Esophagus muscularis mucosa (tissue), 4 donors: Measurements from ENCODE around the gene CTSG. TPM values are rescaled to one million over a fixed set of nuclear protein-coding genes. Genes with fewer than 3 reads are reported as not detected.
"Not testable (repeated sequence)": the region's sequence is repeated elsewhere in the genome, so short reads cannot be mapped to it uniquely, and the experiment has no call there.

ENCODE experiments used
- DNase-seq: peaks from one replicate; pipeline ENCODE4 v3.0.0-alpha.2; 2017; ENCODE audit errors: extremely low spot score
- H3K27ac ChIP-seq, 4 donors: fragments of 200-600 bp; sonication (generic); replicated peaks in 1 of 4; 1 replicate in 3 of 4; 2 replicates in 1 of 4; pipeline ENCODE4 v1.5.1; 2016 to 2019; ENCODE audit warnings: mild to moderate bottlenecking in 1 of 4
- H3K27me3 ChIP-seq, 4 donors: fragments of 200-600 bp; sonication (generic); one replicate each; pipeline versions ENCODE4 v1.5.1 to v1.6.0; 2016 to 2019
- H3K36me3 ChIP-seq, 4 donors: fragments of 200-600 bp; sonication (generic); one replicate each; pipeline ENCODE4 v1.5.1; 2016 to 2019
- H3K4me1 ChIP-seq, 4 donors: fragments of 200-600 bp; sonication (generic); one replicate each; pipeline ENCODE4 v1.5.1; 2016 to 2019
- H3K4me3 ChIP-seq, 4 donors: fragments of 200-600 bp; sonication (generic); 1 replicate in 2 of 4; 2 replicates in 2 of 4; pipeline ENCODE4 v1.5.1; 2016 to 2019; ENCODE audit warnings: mild to moderate bottlenecking in 4 of 4, moderate library complexity in 1 of 4
- H3K9me3 ChIP-seq, 4 donors: fragments of 200-600 bp; sonication (generic); 1 replicate in 3 of 4; 2 replicates in 1 of 4; pipeline ENCODE4 v1.5.1; 2016 to 2019
- EP300 ChIP-seq: sonication (generic); formaldehyde crosslinking; IDR thresholded peaks from one replicate; pipeline ENCODE4 v1.6.1; 2017; ENCODE audit warnings: antibody characterized with exemption
- POLR2A ChIP-seq: fragments of 450-650 bp; IDR thresholded peaks from one replicate; pipeline ENCODE4 v1.6.1; 2017; ENCODE audit warnings: antibody characterized with exemption, moderate library complexity, mild to moderate bottlenecking, low read depth
- POLR2AphosphoS5 ChIP-seq, 2 donors: sonication (generic); formaldehyde crosslinking; IDR thresholded peaks; one replicate each; pipeline ENCODE4 v1.6.1; 2017; ENCODE audit warnings: antibody characterized with exemption in 2 of 2
- WGBS: methylation state at CpG from one replicate; pipeline ENCODE4 v1.1.5; 2018; 5-methylcytosine and 5-hydroxymethylcytosine counted together
- intact Hi-C: fragments of 100-400 bp; cut with DNase I; formaldehyde crosslinking; loops from one replicate; pipeline ENCODE4 v1.15.1; 2023
- total RNA-seq, 4 donors: library from RNA; depleted of rRNA; stranded (reverse); fragments of >200 nt; gene quantifications; one replicate each; pipeline versions ENCODE4 v1.1.0 to v1.2.1, GENCODE V29; 2016
- TF ChIP-seq, protein P1 (sequence below), 3 experiments: fragments of 200-600 bp in 2 of 3; fragments of 450-650 bp in 1 of 3; sonication (generic) in 2 of 3; IDR thresholded peaks; one replicate each; pipeline ENCODE4 v1.5.1; 2017 to 2019; ENCODE audit warnings: antibody characterized with exemption in 3 of 3, mild to moderate bottlenecking in 2 of 3, moderate library complexity in 1 of 3

CTSG gene
- total RNA-seq, 4 donors from 2014 or later = 2.1 to 29.8 (median 7.5) TPM

- intact Hi-C loops = no loop called here
- Histone ChIP-seq H3K27ac (no peak overlapping the region), H3K36me3 (no peaks in the 10 kb centered on the region), H3K4me3 (no peak overlapping the region), H3K27me3 (no peaks in the 10 kb centered on the region), H3K4me1 (no peaks in the 10 kb centered on the region), H3K9me3 (peaks cover 0 to 36% (median 13%) of the 10 kb centered on the region in 4 donors)
- no peak for DNase-seq
- TF ChIP-seq, protein P1, sequence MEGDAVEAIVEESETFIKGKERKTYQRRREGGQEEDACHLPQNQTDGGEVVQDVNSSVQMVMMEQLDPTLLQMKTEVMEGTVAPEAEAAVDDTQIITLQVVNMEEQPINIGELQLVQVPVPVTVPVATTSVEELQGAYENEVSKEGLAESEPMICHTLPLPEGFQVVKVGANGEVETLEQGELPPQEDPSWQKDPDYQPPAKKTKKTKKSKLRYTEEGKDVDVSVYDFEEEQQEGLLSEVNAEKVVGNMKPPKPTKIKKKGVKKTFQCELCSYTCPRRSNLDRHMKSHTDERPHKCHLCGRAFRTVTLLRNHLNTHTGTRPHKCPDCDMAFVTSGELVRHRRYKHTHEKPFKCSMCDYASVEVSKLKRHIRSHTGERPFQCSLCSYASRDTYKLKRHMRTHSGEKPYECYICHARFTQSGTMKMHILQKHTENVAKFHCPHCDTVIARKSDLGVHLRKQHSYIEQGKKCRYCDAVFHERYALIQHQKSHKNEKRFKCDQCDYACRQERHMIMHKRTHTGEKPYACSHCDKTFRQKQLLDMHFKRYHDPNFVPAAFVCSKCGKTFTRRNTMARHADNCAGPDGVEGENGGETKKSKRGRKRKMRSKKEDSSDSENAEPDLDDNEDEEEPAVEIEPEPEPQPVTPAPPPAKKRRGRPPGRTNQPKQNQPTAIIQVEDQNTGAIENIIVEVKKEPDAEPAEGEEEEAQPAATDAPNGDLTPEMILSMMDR (IDR thresholded peaks at IDR 0.05) = no peak
- no peak for TF ChIP-seq POLR2AphosphoS5 (IDR thresholded peaks at IDR 0.05)
- no peak for TF ChIP-seq EP300
- no peak for TF ChIP-seq POLR2A
Measured at GRCh38 chr14:24597403-24597802, 21.4 kb upstream of the CTSG start.

DNA sequence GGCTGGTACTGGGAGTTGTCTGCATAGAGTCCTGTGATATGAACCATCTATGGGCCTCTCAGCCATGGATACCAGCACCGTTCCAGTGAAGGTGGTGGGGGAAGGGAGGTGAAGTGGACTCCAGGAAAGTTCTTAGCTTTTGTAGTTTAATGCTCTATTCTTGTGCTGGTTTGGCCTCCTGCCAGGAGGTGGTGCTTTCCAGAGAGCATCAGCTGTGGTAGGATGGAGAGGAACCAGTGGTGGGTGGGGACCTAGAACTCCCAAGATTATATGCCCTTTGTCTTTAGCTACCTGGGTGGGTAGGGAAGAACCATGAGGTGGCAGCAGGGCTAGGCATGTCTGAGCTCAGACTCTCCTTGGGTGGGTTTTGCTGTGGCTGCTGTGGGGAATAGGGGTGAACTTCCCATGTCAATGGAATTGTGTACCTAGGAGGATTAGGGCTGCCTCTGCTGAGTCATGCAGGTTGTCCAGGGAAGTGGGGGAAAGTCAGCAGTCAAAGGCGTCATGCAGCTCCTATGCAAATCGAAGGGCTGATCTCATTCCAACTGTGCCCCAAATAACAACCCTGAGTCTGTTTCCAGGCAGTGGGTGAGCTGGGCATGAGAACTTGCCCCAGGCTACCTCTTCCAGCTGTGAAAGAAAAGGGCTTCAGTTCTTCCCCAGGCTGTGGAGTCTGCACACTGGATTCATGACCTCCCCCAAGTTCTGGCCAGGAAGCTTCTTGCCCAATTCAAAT, 19.2 kb upstream of the CTSG start:
- H3K36me3 ChIP-seq = no peaks in the 10 kb centered on the region
- no peaks in the 10 kb centered on the region for H3K27me3 ChIP-seq
- intact Hi-C loops = no loop called here
- H3K4me3 ChIP-seq = no peak overlapping the region
- no peaks in the 10 kb centered on the region for H3K4me1 ChIP-seq
- peaks cover 0 to 36% (median 13%) of the 10 kb centered on the region in 4 donors for H3K9me3 ChIP-seq
- H3K27ac ChIP-seq = no peak overlapping the region
- 66% methylated on average over 3 of the region's 3 CpGs for WGBS
- DNase-seq = no peak
- TF ChIP-seq POLR2A (no peak), POLR2AphosphoS5 (IDR thresholded peaks at IDR 0.05) (no peak), EP300 (no peak)
- TF ChIP-seq, protein P1 (IDR thresholded peaks at IDR 0.05) = no peak

- H3K4me1 ChIP-seq, H3K27me3 ChIP-seq, H3K36me3 ChIP-seq, intact Hi-C loops, DNase-seq, H3K27ac ChIP-seq, H3K4me3 ChIP-seq: not testable (repeated sequence)
- peaks cover 0 to 41% (median 24%) of the 10 kb centered on the region in 4 donors for H3K9me3 ChIP-seq
- WGBS = 70% methylated on average over 2 of the region's 2 CpGs
Measured at GRCh38 chr14:24591004-24591403, 15.0 kb upstream of the CTSG start.

DNA sequence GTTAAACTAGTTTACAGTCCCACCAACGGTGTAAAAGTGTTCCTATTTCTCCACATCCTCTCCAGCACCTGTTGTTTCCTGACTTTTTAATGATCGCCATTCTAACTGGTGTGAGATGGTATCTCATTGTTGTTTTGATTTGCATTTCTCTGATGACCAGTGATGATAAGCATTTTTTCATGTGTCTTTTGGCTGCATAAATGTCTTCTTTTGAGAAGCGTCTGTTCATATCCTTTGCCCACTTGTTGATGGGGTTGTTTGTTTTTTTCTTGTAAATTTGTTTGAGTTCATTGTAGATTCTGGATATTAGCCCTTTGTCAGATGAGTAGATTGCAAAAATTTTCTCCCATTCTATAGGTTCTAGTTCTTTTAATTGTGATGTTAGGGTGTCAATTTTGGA, 8.4 kb upstream of the CTSG start:
- intact Hi-C loops, H3K4me1 ChIP-seq, DNase-seq, H3K27ac ChIP-seq, H3K36me3 ChIP-seq, H3K4me3 ChIP-seq, H3K27me3 ChIP-seq: not testable (repeated sequence)
- 89% methylated on average over 3 of the region's 3 CpGs for WGBS
- peaks cover 0 to 24% (median 22%) of the 10 kb centered on the region in 4 donors for H3K9me3 ChIP-seq

DNA sequence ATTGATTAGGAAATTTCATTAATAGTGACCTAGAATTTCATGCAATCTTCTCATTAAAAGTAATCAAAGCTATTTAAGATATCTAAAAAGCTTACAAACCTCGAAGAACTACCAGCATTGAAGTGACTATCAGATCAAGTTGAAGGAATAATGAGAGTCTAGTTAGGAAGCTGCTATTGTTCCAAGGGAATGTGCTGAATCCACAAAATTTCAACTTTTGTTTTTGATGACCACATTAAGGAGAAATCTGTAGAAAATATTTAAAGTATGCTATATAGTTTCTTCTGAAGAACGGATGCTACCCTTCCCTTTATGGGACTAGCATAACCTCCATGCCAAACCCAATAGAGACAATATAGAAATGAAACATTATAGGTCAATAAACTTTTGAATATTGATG, 2.5 kb upstream of the CTSG start:
- Histone ChIP-seq H3K9me3 (peaks cover 0 to 6% (median 5%) of the 10 kb centered on the region in 4 donors), H3K4me1 (no peaks in the 10 kb centered on the region), H3K4me3 (no peak overlapping the region), H3K36me3 (no peaks in the 10 kb centered on the region), H3K27me3 (peaks cover 0 to 10% (median 0%) of the 10 kb centered on the region in 4 donors), H3K27ac (no peak overlapping the region)
- intact Hi-C loops = no loop called here
- 82% methylated on average over 2 of the region's 2 CpGs for WGBS
- no peak for TF ChIP-seq EP300
- TF ChIP-seq, protein P1 (IDR thresholded peaks at IDR 0.05) = no peak
- TF ChIP-seq POLR2AphosphoS5 (IDR thresholded peaks at IDR 0.05) = no peak
- TF ChIP-seq POLR2A = no peak
- DNase-seq = no peak

GRCh38 chr14:24576771-24577170, 721 bp upstream of the CTSG start:
- intact Hi-C loops = no loop called here
- TF ChIP-seq POLR2AphosphoS5 (IDR thresholded peaks at IDR 0.05) (no peak), POLR2A (no peak), EP300 (no peak)
- TF ChIP-seq, protein P1 (IDR thresholded peaks at IDR 0.05) = no peak
- DNase-seq = no peak
- H3K36me3 ChIP-seq = no peaks in the 10 kb centered on the region
- H3K27ac ChIP-seq = no peak overlapping the region
- WGBS = 74% methylated on average over 5 of the region's 5 CpGs
- no peak overlapping the region for H3K4me3 ChIP-seq
- no peaks in the 10 kb centered on the region for H3K9me3 ChIP-seq
- no peaks in the 10 kb centered on the region for H3K4me1 ChIP-seq
- H3K27me3 ChIP-seq = peaks cover 0 to 10% (median 0%) of the 10 kb centered on the region in 4 donors
